GM18498 (cell line): ENCODE data around the gene RPS15A.
A peak's percentile ranks its signal among the peaks of the same experiment; 100 is the strongest.
"Not testable (repeated sequence)": the region's sequence is repeated elsewhere in the genome, so short reads cannot be mapped to it uniquely, and the experiment has no call there.

Experiments
- ATAC-seq: cut with Tn5 transposase; IDR thresholded peaks from one replicate; pipeline ENCODE4 v1.9.1; 2021; ENCODE audit warnings: mild to moderate bottlenecking, moderate library complexity; ENCODE audit not compliant: unreplicated experiment

RPS15A gene

DNA sequence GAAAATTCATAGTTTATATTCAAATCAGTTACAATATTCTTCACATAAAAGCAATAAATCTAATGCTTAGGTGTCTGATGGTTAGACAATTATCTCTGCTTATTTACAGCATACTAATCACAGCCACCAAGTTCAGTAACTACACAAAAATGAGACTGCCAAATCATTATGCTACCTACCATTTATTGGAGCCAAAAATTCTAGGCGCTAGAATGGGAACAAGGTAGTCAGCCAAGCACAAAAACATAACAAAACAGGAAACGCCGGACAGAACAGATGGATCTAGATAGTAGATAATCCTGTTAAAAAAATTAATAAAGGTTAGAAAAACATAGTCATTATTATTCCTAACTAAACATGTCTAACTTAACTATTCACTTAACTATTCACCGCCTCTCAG, 7.6 kb upstream of the RPS15A start:
- ATAC-seq = no peak

DNA sequence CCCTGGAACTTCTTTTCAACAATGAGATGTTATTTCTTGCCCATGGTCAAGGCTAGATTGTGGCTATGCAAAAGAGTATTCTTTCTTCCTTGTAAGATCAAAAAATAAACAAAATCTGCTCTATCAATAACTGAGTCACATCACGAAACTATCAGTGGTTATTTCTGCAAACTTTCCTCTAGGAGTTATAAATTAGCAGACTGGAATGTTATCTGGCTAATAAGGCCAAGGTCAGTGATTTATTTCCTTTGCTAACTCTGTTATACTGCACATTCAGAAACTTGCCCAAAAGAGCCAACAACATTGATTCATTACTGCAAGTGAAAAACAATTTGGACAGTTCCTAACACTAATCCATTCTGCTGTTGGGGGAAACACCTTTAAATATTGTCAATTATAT, 6.2 kb upstream of the RPS15A start:
- ATAC-seq = no peak

DNA sequence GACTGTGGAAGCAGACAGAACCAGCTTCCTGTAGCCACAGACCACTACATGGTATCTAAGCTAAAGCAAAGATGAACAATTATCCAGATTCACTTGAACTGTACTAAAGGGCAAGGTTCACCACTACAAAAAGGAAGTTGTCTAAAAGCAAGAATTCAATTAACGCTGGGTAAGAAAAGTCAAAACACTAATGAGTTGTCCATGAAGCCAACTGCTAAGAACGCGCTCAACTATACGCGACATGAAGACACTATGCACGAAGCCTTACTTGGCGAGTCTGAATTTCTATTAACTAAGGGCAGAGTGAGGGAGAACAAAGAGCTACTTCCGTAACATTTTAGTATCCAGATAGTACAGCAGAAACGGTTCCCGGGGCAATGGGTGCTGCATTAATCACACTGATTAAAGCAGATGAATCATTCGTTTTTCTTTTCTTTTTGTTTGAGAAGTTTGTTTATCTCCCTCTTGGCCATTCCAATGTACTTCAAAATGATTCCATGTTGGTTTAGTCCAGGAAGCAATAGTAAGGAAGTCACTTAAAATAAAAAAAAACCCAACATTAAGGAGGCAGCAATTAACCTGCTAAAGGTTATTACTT, 2.8 kb upstream of the RPS15A start:
- no peak for ATAC-seq

DNA sequence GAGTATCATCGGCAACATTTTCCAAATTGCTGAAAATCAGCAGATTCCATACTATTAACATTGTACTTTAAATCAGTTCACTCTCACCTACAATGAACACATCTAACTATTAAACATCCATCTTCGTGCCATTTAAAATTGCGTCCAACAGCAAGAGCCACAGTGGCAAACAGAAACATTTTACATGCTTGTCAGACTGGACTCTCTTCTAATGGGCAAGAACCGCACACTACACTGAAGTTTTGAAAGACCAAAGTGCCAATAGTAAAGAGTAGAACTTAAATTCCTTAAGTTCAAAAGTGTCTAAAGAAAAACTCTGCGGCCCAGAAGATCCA, 652 bp downstream of the RPS15A start:
- ATAC-seq = no peak

DNA sequence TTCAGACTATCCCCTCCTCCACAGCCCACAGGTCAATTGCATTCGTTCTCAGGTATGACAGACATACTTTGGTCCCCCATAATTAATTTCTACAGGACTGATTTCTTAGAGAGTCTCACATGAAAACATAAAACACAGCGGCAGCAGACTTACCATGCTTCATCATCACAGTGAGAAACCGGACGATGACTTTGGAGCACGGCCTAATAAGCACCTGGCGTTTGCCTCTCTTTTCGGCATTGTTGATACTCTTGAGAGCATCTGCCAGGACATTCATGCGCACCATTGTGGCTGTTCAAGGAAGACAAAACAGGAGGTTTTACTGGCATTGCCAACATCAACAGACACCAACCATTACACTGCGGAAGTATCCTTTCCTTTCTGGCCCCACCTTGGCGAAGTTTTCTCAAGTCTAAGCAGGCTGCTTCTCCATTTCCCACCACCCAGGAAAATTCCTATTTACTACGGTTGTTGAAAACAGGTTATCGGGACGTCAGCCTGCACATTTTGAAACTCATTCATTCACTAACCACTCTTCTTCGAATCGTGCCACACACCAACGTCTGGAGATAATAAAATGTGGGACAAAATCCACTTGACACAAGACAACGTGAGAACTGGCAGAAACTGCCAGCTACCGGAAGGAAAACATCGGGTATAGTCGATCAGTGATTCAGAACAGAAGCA, 1.2 kb downstream of the RPS15A start:
- no peak for ATAC-seq

DNA sequence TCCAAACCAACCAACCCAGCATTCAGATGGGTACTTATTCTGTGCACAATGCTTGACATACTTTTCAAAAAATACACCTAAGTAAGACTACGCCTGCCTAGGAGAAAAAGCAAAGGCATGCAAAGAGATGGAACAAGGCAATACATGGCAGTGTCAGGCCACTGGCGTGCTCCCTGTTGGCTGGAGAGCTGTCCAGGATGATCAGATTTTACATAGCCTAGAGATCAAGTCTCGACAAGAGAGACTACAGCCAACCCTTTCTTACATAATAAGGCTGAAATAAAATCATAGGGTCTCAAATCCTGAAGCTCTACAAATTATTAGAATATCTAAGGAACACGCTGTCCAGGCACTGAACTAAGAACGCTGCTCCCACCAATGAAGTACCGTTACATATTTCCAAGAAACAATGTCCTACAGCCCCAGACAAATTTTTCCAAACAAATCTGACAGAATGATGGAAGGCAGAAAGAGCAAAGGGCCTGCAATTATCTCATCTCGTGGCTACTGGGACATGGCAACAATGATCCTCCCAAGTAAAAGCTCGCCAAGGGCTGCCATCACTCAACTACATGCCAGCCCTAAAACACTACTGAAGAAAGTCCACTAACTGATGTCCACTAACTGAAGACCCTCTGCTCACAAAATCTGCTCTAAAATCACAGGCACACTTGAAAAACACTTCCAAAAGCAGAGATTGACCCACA, 5.1 kb downstream of the RPS15A start:
- ATAC-seq = no peak

DNA sequence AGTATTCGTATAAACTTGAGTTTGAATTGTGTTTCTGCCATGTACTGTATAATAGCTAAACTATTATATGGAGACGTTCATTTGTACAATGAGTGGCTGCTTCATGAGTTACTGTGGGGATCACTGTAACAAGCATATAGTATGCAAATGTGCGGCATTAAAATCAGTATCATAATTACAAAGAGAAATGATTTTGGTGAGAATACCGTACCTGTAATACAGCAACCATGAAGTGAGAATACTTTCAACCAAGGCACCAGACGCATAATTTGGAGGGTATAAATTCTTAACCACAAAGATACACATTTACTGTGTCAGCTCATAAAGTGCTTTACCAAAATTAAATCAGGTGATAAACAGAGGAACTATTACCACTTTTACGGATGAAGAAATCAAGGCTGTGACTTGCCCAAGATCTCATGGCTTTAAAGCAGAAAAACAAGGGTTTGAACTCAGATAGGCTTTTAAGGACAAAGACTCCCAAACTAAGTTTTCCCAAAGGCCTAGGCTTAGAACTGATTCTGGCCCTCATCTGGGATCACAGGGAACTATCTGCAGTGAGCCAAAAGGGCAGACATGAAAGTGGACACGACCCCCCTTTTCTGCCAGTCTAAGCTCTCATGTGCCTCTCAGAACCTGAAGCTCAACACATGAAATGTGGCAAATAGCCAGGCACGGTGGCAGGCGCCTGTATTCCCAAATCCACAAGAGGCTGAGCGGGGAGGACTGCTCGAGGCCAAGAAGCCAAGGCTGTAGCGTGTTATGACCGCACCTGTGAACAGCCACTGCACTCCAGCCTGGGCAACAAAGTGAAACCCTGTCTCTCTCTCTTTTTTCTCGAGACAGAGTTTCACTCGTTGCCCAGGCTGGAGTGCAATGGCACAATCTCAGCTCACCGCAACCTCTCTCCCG, 6.4 kb downstream of the RPS15A start:
- ATAC-seq = no peak

DNA sequence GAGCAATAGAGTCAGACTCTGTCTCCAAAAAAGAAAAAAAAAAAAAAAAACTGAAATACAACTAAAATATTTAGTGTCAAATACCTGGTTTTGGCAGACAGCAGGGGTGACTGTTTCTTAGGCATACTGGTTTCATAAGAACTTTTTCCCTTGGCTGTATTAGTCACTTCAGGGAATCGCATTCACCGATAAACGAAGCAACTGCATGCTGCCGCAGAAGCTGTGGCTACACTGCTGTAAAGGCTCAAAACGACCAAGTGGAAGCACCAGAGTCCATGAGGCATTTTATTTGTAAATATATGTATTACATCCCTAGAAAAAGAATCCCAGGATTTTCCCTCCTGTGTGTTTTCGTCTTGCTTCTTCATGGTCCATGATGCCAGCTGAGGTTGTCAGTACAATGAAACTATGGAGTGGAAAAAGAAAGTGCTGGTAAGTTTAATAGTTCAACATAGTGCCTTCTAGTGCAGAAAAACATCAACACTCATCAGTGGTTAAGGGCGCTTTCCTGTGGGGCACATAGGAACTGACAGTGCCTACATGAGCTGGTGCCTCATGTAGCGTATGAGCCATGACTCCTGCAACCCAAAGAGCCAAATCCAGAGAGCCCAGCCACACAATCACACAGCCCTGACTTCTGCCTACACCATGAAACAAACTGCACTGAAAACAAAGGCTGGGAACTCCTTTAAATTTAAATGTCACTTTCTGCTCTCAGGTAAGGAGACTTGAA, 7.3 kb downstream of the RPS15A start:
- ATAC-seq = no peak

DNA sequence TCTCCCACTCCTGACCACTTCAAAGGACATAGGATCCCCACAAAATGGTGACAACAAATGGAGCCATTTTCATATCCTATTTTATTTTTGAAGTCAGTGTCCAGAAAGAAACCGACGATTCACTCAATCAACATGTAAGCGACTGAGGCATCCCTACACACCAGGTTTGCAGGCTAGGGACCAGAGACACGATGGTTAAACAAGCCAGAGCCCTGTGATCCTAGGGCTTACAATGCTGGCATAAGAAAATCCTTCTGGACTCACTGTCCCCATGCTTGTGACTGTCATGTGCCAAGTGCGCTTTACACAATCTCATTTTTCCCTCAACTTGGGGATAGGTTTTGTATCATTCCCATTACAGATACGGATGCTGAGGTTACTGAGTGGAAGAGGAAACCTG, 8.9 kb downstream of the RPS15A start:
- not testable (repeated sequence) for ATAC-seq

DNA sequence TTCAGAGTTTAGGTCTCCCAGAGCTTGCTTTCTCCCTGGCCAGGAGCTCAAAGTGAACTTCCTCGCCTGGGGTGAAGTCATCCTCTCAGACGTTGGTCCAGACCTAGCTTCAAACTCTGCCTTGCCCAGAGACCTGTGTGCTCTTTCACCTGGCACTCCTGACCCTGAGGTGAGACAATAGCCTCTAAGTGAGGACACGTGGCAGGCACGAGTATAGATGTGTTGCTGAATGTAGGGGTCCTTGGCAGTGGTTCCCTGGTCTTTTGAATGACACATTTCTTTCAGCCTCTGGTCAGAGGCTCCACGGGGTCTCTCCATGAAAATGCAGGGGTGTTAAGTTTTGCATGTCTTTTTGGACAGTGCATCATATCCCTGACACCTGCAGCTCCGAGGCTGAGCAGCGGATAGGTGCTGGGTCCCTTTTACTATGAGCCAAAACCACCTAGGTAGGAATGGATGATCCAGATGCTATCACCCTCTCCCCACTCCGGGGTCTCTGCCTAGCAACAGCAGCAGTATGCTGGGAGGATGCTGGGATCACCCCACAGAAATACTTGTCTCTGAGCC, 9.6 kb downstream of the RPS15A start:
- not testable (repeated sequence) for ATAC-seq

DNA sequence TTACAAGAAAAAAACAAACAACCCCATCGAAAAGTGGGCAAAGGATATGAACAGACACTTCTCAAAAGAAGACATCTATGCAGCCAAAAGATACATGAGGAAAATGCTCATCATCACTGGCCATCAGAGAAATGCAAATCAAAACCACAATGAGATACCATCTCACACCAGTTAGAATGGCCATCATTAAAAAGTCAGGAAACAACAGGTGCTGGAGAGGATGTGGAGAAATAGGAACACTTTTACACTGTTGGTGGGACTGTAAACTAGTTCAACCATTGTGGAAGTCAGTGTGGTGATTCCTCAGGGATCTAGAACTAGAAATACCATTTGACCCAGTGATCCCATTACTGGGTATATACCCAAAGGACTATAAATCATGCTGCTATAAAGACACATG, 12.5 kb downstream of the RPS15A start:
- ATAC-seq = not testable (repeated sequence)

DNA sequence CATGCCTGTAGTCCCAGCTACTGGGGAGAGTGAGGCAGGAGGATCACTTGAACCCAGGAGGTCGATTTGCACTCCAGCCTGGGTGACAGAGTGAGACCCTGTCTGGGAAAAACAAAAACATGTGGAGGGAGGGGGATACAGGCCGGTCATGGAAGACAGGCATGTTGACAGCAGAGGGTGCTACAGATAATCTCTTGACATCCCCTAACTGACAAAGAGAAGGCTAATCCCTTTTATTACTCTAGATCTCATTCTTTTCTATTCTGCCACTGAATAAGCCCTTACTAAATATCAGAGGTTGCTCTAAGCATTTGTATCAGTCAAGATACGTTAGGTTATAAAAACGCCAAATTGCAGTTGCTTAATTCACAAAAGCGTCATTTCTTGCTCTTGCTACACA, 13.8 kb downstream of the RPS15A start:
- not testable (repeated sequence) for ATAC-seq

DNA sequence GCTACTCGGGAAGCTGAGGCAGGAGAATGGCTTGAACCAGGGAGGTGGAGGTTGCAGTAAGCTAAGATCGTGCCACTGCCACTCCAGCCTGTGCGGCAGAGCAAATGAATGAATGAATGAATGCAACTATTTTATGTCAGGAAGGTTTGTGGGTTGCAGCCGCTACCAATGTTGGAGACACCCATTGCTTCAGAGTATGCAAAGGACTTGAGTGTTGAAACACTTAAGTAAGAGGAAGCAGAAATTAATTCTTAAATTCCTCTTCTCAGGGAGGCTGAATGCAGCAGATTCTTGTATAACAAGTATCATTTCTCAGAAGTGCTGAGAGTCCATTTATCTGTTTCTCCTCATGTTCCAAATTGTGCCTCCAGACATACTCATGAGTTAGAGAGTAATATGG, 15.5 kb downstream of the RPS15A start:
- not testable (repeated sequence) for ATAC-seq

DNA sequence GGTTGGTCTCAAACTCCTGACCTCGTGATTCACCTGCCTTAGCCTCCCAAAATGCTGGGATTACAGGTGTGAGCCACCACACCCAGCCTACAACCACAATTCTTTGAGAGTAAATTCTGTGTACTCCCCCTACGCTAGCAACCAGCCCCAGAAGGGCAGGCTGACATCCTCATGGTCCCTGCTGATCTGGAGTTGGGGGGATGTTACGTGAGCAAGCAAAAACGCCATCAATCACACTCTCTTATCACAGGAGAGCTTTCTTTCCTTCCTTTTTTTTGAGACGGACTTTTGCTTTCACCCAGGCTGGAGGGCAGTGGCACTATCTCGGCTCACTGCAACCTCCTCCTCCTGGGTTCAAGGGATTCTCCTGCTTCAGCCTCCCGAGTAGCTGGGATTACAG, 18.0 kb downstream of the RPS15A start:
- not testable (repeated sequence) for ATAC-seq

DNA sequence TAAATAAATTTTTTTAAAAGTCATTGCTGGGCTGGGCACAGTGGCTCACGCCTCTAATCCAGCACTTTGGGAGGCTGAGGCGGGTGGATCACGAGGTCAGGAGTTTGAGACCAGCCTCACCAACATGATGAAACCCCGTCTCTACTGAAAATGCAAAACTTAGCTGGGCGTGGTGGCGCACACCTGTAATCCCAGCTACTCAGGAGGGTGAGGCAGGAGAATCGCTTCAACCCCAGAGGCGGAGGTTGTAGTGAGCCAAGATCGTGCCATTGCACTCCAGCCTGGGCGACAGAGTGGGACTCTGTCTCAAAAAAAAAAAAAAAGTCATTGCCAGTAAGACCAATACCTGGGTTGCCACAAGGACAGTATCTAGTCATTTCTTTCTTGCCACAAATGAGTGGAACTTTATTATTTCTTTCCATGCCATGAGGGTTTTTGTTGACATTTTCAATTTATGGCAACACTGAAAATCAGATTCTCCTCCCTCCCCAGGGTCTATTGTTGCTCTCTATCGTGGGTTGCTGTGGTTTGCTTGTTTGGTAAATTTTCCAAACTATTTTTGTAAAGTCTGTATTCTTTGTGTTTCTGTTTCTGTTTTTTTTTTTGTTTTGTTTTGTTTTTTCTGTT, 19.7 kb downstream of the RPS15A start:
- not testable (repeated sequence) for ATAC-seq

DNA sequence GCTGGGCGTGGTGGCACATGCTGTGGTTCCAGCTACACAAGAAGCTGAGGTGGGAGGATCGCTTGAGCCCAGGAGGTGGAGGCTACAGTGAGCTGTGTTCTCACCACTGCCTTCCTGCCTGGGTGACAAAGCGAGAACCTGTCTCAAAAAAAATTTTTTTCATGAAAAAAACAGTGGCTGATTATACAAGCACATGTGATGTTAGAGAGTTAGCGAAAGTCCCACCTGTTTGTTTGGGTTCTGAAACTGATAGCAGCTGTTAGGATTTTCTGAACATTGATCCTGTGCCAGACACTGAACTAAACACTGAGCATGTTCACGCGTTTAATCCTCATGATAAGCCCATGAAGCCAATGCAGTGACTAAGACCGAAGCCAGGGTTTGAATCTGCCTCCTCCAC, 22.9 kb downstream of the RPS15A start:
- ATAC-seq = peak; percentile 77

DNA sequence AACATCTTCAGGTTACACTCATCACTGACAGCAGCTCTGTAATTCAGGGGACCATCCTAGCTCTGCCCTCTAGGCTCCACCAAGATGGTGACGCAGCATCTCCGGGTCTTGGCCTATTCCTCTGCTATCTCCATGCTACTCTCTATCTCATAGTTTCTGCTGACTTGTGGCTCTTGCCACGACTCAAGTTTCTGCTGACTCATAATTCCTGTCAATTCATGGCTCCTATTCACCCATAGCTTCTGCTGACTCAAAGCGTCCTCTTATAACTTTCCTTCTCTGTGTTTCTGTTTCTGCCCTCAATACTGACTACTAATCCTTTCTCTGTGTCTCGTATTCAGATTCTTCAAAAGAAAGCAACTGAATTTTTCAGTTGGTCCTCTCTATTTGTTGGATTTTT, 27.4 kb downstream of the RPS15A start:
- peak; percentile 54 for ATAC-seq

DNA sequence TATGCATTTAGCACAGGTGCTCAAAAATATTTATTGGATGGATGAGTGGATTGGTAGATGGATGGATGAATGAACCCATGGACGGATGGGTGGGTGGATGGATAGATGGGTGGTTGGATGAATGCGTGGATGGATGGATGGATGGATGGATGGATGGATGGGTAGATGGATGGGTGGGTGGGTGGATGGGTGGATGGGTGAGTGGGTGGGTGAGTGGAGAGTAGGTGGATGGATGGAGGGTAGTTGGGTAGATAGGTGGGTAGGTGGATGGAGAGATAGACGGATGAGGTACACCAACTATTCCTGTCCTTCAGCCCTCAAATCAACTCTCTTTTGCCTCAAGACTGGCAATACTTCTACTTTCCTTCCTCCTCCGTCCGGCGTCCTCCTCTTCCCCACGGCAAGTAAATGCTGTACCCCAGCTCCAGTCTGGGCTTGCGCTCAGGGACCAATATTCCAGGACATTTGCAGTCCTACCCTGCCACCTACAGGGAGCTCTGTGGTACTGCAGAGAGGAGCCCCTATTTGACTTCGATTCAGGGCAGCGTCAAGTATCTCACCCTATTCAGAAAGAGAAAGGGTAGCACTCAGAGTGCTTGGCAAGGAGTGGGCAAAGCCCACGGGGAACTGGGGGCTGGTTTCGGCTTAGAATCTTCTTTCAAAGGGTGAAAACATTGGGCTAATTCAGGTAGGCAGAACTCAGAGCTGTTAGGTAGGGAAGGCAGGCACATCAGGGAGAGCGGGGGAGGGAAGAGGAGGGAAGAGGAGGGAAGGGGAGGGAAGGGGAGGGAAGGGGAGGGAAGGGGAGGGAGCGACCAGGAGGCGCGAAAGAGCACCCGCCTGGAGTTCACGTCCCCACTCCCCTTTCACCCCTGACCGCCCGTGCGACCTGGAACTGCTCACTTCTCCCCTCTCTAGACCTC, 30.3 kb downstream of the RPS15A start:
- not testable (repeated sequence) for ATAC-seq
